Bronchial epithelial cell (primary cell): Measurements from ENCODE around the gene TAPT1. TPM values are rescaled to one million over a fixed set of nuclear protein-coding genes. Genes with fewer than 3 reads are reported as not detected.

Experiments
- DNase-seq: peaks from one replicate; pipeline ENCODE4 v3.0.0-alpha.2; 2010; ENCODE audit warnings: low read depth
- FAIRE-seq: peaks from 2 replicates; lab custom pipeline; 2011; peaks lifted over from hg19 to GRCh38; lab: Jason Lieb, UNC
- H3K27me3 ChIP-seq: 2 replicates; pipeline ENCODE4 v1.5.1; 2011; ENCODE audit warnings: low read length; ENCODE audit not compliant: control insufficient read depth, insufficient read depth
- H3K36me3 ChIP-seq: 2 replicates; pipeline ENCODE4 v1.5.1; 2011; ENCODE audit warnings: low read length; ENCODE audit not compliant: control insufficient read depth, insufficient read depth
- H3K4me3 ChIP-seq: 2 replicates; pipeline ENCODE4 v1.5.1; 2011; ENCODE audit warnings: mild to moderate bottlenecking, low read depth, low read length, control low read depth
- total RNA-seq: library from RNA; depleted of rRNA; stranded (reverse); fragments of >200 nt; gene quantifications from 2 replicates; pipeline ENCODE4 v1.2.1, GENCODE V29; 2014
- TF ChIP-seq, protein P1 (sequence below): IDR thresholded peaks from 2 replicates; pipeline ENCODE4 v1.5.1; 2011; ENCODE audit warnings: mild to moderate bottlenecking, moderate library complexity, low read length, control low read depth, inconsistent platforms; ENCODE audit not compliant: insufficient read depth, severe bottlenecking

The TAPT1 gene
- total RNA-seq, 1 donor from 2014 or later = 15.0 TPM

DNA sequence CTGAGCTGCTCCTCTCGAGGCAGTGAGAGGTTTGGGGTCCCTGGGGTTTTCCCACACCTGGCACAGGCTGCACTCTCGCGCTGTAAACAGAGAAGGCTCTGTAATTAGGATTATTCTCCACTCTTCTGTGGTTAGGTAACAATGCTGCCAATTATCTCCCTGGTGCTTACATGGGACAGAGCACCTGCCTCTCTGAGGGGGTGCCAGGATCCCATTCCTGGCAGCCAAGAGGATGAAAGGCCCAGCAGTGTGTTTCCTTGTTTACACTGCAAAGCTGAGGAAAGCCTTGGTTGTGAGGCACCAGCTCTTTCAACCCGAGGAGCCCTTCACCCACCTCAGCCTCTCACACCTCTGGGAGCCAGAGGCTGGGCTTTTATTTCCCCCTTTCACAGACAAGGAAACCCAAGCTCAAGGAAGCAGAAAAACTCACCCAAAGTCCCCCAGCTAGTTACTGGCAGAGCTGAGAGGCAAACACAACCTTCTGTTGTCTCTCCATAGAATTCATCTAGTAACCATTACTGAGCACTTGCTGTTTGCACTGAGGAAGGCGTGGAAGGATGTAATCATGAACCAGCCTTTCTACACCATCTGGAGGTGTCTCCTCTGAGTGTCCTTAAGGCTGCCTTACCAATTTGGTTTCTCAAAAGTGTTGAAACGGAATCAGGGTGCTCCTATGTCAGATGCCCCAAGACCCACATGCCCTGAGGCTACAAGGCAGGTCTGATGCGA, 102.8 kb downstream of the TAPT1 start:
- TF ChIP-seq, protein P1, sequence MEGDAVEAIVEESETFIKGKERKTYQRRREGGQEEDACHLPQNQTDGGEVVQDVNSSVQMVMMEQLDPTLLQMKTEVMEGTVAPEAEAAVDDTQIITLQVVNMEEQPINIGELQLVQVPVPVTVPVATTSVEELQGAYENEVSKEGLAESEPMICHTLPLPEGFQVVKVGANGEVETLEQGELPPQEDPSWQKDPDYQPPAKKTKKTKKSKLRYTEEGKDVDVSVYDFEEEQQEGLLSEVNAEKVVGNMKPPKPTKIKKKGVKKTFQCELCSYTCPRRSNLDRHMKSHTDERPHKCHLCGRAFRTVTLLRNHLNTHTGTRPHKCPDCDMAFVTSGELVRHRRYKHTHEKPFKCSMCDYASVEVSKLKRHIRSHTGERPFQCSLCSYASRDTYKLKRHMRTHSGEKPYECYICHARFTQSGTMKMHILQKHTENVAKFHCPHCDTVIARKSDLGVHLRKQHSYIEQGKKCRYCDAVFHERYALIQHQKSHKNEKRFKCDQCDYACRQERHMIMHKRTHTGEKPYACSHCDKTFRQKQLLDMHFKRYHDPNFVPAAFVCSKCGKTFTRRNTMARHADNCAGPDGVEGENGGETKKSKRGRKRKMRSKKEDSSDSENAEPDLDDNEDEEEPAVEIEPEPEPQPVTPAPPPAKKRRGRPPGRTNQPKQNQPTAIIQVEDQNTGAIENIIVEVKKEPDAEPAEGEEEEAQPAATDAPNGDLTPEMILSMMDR = no peak
- DNase-seq (no peak), FAIRE-seq (no peak)
- Histone ChIP-seq H3K4me3 (no peak overlapping the region), H3K27me3 (no peaks in the 10 kb centered on the region), H3K36me3 (no peaks in the 10 kb centered on the region)

DNA sequence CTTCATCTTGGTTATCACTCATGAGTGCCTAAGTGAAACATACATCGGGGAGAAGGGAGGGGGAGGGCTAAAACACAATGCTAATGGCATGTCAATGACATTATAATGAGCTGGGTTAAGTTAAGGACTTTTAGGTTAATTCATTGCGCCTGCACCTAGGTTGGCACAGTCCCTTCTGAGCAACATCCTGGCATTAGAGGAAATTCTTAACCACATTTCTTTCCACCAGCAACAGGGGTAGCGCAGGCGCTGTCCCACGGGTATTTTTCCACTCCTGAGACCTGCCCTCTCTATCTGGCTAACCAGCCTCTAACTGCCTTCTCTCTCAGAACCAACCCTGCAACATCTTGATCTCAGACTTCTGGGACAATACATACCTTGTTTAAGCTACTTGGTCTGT, 103.5 kb downstream of the TAPT1 start:
- H3K27me3 ChIP-seq = no peaks in the 10 kb centered on the region
- H3K36me3 ChIP-seq = no peaks in the 10 kb centered on the region
- TF ChIP-seq, protein P1 = no peak
- H3K4me3 ChIP-seq = no peak overlapping the region
- no peak for DNase-seq
- FAIRE-seq = no peak

DNA sequence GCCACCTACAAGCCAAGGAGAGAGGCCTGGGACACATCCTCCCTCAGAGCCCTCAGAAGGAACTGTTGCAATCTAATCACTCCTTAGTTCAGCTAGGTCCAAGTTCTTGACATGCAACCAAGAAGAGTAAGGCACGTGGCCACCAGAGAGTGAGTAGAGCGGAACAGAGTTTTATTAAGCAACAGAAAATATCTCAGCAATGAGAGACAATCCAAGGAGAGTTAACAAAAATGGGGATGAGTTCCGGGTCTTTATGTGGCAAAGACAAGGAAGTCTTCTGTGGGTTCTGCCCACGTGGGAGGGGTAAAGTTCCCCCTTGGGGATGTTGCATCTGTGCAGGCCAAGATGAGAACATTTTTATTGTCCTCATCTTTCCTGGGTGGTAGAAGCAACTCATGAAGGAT, 104.0 kb downstream of the TAPT1 start:
- FAIRE-seq = no peak
- Histone ChIP-seq H3K4me3 (no peak overlapping the region), H3K27me3 (no peaks in the 10 kb centered on the region), H3K36me3 (no peaks in the 10 kb centered on the region)
- DNase-seq = no peak
- TF ChIP-seq, protein P1 = no peak

GRCh38 chr4:16120720-16121119, 105.6 kb downstream of the TAPT1 start:
- TF ChIP-seq, protein P1 = no peak
- H3K36me3 ChIP-seq = no peaks in the 10 kb centered on the region
- DNase-seq = no peak
- no peaks in the 10 kb centered on the region for H3K27me3 ChIP-seq
- FAIRE-seq = no peak
- no peak overlapping the region for H3K4me3 ChIP-seq

- H3K4me3 ChIP-seq = no peak overlapping the region
- no peaks in the 10 kb centered on the region for H3K27me3 ChIP-seq
- no peaks in the 10 kb centered on the region for H3K36me3 ChIP-seq
- no peak for FAIRE-seq
- TF ChIP-seq, protein P1 = no peak
- DNase-seq = no peak
These were observed 106.3 kb downstream of the TAPT1 start for GRCh38 chr4:16119981-16120380.

DNA sequence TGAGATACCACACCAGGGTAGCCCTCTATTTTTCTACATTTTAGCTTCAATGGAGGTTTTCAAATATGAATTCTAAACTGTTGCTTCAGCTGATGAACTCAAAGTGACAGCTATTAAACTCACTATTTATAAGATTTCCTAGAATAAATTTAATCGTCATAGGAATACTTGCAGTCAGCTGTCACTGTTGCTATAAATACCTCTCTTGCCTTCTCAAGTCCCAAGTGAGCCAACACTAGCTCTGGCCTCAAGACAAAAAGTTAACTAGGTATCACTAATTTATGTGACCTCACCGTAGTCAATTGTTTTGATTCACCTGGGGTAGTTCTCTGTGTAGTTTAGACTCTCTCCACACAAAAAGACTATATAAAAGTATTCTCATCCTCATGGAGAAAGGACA, 108.2 kb downstream of the TAPT1 start:
- H3K4me3 ChIP-seq = no peak overlapping the region
- H3K27me3 ChIP-seq = no peaks in the 10 kb centered on the region
- H3K36me3 ChIP-seq = no peaks in the 10 kb centered on the region
- DNase-seq = no peak
- TF ChIP-seq, protein P1 = no peak
- FAIRE-seq = no peak
